NK-92 treated with Interleukin-12 subunit alpha and Interleukin-12 subunit beta, amount 100 ng/mL, for 24 hours (cell line): ENCODE measurements around the gene OR52A1.
"Not testable (repeated sequence)": the region's sequence is repeated elsewhere in the genome, so short reads cannot be mapped to it uniquely, and the experiment has no call there.

Experiments
- DNase-seq: peaks from one replicate; lab custom pipeline; 2025; lab: John Stamatoyannopoulos, UW

OR52A1 gene

GRCh38 chr11:5154657-5155056 is at the start of gene OR52A1:
Gene OR52A1 (minus strand): TSS chr11:5154757. CDS start chr11:5152369, 2,388 bp downstream.
- no peak for DNase-seq

- no peak for DNase-seq
Observed at GRCh38 chr11:5203366-5203765, 48.8 kb upstream of the OR52A1 start.

- no peak for DNase-seq
Observed at GRCh38 chr11:5200582-5200981, 46.0 kb upstream of the OR52A1 start, which contains the start of gene OR51V1. Gene OR51V1 (minus strand): TSS chr11:5200682. CDS start chr11:5200682, 0 bp downstream.

- DNase-seq, result no peak
Observed at GRCh38 chr11:5198285-5198684, 43.7 kb upstream of the OR52A1 start.

GRCh38 chr11:5197536-5197935 is 43.0 kb upstream of the OR52A1 start:
- no peak for DNase-seq

- no peak for DNase-seq
Observed at GRCh38 chr11:5196731-5197130, 42.2 kb upstream of the OR52A1 start.

- DNase-seq, result no peak
Observed at GRCh38 chr11:5196067-5196466, 41.5 kb upstream of the OR52A1 start.

- no peak for DNase-seq
Observed at GRCh38 chr11:5192738-5193137, 38.2 kb upstream of the OR52A1 start.

GRCh38 chr11:5188201-5188600 is 33.6 kb upstream of the OR52A1 start:
- no peak for DNase-seq

GRCh38 chr11:5178046-5178837 is 23.7 kb upstream of the OR52A1 start:
- DNase-seq, result no peak

- no peak for DNase-seq
Observed at GRCh38 chr11:5174934-5175333, 20.4 kb upstream of the OR52A1 start.

- no peak for DNase-seq
Observed at GRCh38 chr11:5171856-5172255, 17.3 kb upstream of the OR52A1 start.

- not testable (repeated sequence) for DNase-seq
Observed at GRCh38 chr11:5165898-5166297, 11.3 kb upstream of the OR52A1 start.

GRCh38 chr11:5164807-5165206 is 10.2 kb upstream of the OR52A1 start:
- not testable (repeated sequence) for DNase-seq

GRCh38 chr11:5161045-5161444 is 6.5 kb upstream of the OR52A1 start:
- not testable (repeated sequence) for DNase-seq

- DNase-seq, result not testable (repeated sequence)
Observed at GRCh38 chr11:5160217-5160616, 5.7 kb upstream of the OR52A1 start.

GRCh38 chr11:5159806-5160205 is 5.2 kb upstream of the OR52A1 start:
- no peak for DNase-seq

GRCh38 chr11:5153574-5154431 is 754 bp downstream of the OR52A1 start:
- no peak for DNase-seq

- no peak for DNase-seq
Observed at GRCh38 chr11:5151713-5152153, 2.8 kb downstream of the OR52A1 start.

GRCh38 chr11:5144206-5144605 is 10.4 kb downstream of the OR52A1 start:
- not testable (repeated sequence) for DNase-seq

GRCh38 chr11:5137996-5138395 is 16.6 kb downstream of the OR52A1 start, which contains the start of gene OR52A5:
Gene OR52A5 (minus strand): TSS chr11:5138356. CDS start chr11:5132642, 5,714 bp downstream.
- DNase-seq, result no peak

GRCh38 chr11:5137014-5137413 is 17.5 kb downstream of the OR52A1 start:
- no peak for DNase-seq

GRCh38 chr11:5136261-5136660 is 18.3 kb downstream of the OR52A1 start:
- no peak for DNase-seq
